GM21529 (cell line): Measurements from ENCODE around the gene CAMK2B.
A peak's percentile ranks its signal among the peaks of the same experiment; 100 is the strongest.

Source experiments
- ATAC-seq: cut with Tn5 transposase; IDR thresholded peaks from one replicate; pipeline ENCODE4 v1.9.1; 2021; ENCODE audit not compliant: unreplicated experiment

CAMK2B gene

GRCh38 chr7:44325201-44325671, at the start of gene CAMK2B:
Gene CAMK2B (minus strand): TSS chr7:44325594. CDS start chr7:44325421, 173 bp downstream.
- ATAC-seq = no peak

GRCh38 chr7:44374007-44374763, 48.8 kb upstream of the CAMK2B start:
- ATAC-seq = no peak

GRCh38 chr7:44373418-44373740, 48.0 kb upstream of the CAMK2B start:
- ATAC-seq = no peak

- ATAC-seq = no peak
Observed at GRCh38 chr7:44372560-44373417, 47.4 kb upstream of the CAMK2B start.

- no peak for ATAC-seq
Observed at GRCh38 chr7:44368885-44369284, 43.5 kb upstream of the CAMK2B start.

- ATAC-seq = no peak
Observed at GRCh38 chr7:44368455-44368854, 43.1 kb upstream of the CAMK2B start.

GRCh38 chr7:44367475-44368043, 42.2 kb upstream of the CAMK2B start:
- ATAC-seq = no peak

- ATAC-seq = no peak
Observed at GRCh38 chr7:44366986-44367385, 41.6 kb upstream of the CAMK2B start.

GRCh38 chr7:44353668-44354067, 28.3 kb upstream of the CAMK2B start:
- ATAC-seq = no peak

- ATAC-seq = no peak
Observed at GRCh38 chr7:44348851-44349781, 23.7 kb upstream of the CAMK2B start.

- ATAC-seq = no peak
Observed at GRCh38 chr7:44348300-44348699, 22.9 kb upstream of the CAMK2B start.

- no peak for ATAC-seq
Observed at GRCh38 chr7:44347546-44348114, 22.2 kb upstream of the CAMK2B start.

GRCh38 chr7:44346063-44346462, 20.7 kb upstream of the CAMK2B start:
- no peak for ATAC-seq

GRCh38 chr7:44341401-44341800, 16.0 kb upstream of the CAMK2B start:
- no peak for ATAC-seq

GRCh38 chr7:44338600-44338999, 13.2 kb upstream of the CAMK2B start:
- ATAC-seq = peak; percentile 57

GRCh38 chr7:44336491-44336890, 11.1 kb upstream of the CAMK2B start:
- ATAC-seq = no peak

GRCh38 chr7:44335184-44335583, 9.8 kb upstream of the CAMK2B start:
- no peak for ATAC-seq

- no peak for ATAC-seq
Observed at GRCh38 chr7:44334734-44335097, 9.3 kb upstream of the CAMK2B start.

- no peak for ATAC-seq
Observed at GRCh38 chr7:44333911-44334733, 8.7 kb upstream of the CAMK2B start.

- no peak for ATAC-seq
Observed at GRCh38 chr7:44331682-44332081, 6.3 kb upstream of the CAMK2B start.
